Activated CD8-positive, alpha-beta T cell treated with anti-CD3 and anti-CD28 coated beads for 36 hours (primary cell): ENCODE measurements around the gene SCARB2. TPM values are rescaled to one million over a fixed set of nuclear protein-coding genes. Genes with fewer than 3 reads are reported as not detected.
A peak's percentile ranks its signal among the peaks of the same experiment; 100 is the strongest.

ENCODE experiments used
- ATAC-seq: fragments of 200-7000 bp; cut with Tn5 transposase; one replicate; pipeline ENCODE4 v1.10.0; 2021; ENCODE audit warnings: mild to moderate bottlenecking, moderate library complexity
- CTCF ChIA-PET: fragments of 350-600 bp; sonication (Branson Sonifier 250); formaldehyde crosslinking; loops from one replicate; lab custom pipeline; 2021; ENCODE audit warnings: antibody characterized with exemption; lab: Charles Lee
- POLR2A ChIA-PET: fragments of 350-600 bp; sonication (Branson Sonifier 250); formaldehyde crosslinking; loops from one replicate; lab custom pipeline; 2021; ENCODE audit warnings: antibody characterized with exemption; lab: Charles Lee
- DNase-seq: peaks from one replicate; pipeline ENCODE4 v3.0.0-alpha.2; 2020
- H3K27ac Mint-ChIP-seq: one replicate; pipeline ENCODE4 v1.8.0; 2021; ENCODE audit warnings: mild to moderate bottlenecking, mixed read lengths
- H3K27me3 Mint-ChIP-seq: one replicate; pipeline ENCODE4 v1.8.0; 2021; ENCODE audit warnings: mixed read lengths
- H3K36me3 Mint-ChIP-seq: one replicate; pipeline ENCODE4 v1.8.0; 2021; ENCODE audit warnings: low read depth, mixed read lengths
- H3K4me1 Mint-ChIP-seq: one replicate; pipeline ENCODE4 v1.8.0; 2021; ENCODE audit warnings: low read depth, mixed read lengths
- H3K4me3 Mint-ChIP-seq: one replicate; pipeline ENCODE4 v1.8.0; 2021; ENCODE audit warnings: mild to moderate bottlenecking, moderate library complexity, mixed read lengths
- H3K9me3 Mint-ChIP-seq: one replicate; pipeline ENCODE4 v1.8.0; 2021; ENCODE audit warnings: mixed read lengths
- CTCF ChIP-seq: fragments of 200-600 bp; IDR thresholded peaks from one replicate; pipeline ENCODE4 v1.8.0; 2022; ENCODE audit warnings: antibody characterized with exemption, mild to moderate bottlenecking
- intact Hi-C: fragments of 100-400 bp; cut with micrococcal nuclease; formaldehyde crosslinking; loops from one replicate; pipeline ENCODE4 v1.10.0; 2022
- total RNA-seq, 2 experiments: library from RNA; stranded (reverse); gene quantifications; one replicate each; pipeline ENCODE4 v1.2.3, GENCODE V29; 2021

The SCARB2 gene, protein sequence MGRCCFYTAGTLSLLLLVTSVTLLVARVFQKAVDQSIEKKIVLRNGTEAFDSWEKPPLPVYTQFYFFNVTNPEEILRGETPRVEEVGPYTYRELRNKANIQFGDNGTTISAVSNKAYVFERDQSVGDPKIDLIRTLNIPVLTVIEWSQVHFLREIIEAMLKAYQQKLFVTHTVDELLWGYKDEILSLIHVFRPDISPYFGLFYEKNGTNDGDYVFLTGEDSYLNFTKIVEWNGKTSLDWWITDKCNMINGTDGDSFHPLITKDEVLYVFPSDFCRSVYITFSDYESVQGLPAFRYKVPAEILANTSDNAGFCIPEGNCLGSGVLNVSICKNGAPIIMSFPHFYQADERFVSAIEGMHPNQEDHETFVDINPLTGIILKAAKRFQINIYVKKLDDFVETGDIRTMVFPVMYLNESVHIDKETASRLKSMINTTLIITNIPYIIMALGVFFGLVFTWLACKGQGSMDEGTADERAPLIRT
- total RNA-seq: 1 to 10 TPM; 2.6 to 3.1 TPM

DNA sequence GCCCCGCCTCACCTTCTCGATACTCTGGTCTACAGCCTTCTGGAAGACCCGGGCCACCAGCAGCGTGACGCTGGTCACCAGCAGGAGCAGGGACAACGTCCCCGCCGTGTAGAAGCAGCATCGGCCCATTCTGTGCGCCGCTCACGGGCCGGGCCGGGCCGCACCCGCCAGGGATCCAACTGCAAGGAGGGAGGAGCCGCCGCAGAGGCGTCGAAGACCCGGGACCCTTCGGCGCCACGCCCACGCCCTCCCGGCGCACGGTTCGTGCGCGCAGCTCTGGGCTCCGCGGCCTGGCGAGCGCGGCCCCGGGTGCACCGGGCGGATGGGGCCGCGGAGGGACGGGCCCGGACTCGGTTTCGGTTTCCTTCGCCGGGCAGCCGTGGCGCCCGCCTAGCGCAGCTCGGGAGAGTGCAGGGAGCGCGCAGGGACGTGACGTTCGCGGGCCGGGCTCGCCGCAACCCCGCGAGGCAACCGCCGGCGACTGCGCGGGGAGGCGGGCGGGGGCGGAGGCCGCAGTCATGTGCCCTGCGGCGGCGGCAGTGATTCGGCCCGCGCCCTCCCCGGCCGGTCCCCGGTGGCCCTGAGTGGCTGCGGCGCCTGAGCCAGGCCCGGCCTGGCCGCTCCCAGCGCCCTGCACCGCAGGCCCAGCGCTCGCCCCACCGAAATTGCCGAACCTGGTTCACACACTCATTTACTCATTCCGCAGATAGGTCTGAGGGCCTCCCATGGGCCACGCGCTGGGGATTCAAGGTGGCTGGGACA, at the start of gene SCARB2:
Gene SCARB2, minus strand, starts transcription at position 410 of the 762 bp plus-strand sequence. Its CDS starts 281 bp downstream, at position 129.
- peak within 1 kb of the TSS; percentile 90 for H3K27ac Mint-ChIP-seq
- peaks cover 31% of the 10 kb centered on the region for H3K4me1 Mint-ChIP-seq
- H3K27me3 Mint-ChIP-seq: no peaks in the 10 kb centered on the region
- TF ChIP-seq CTCF: no peak
- ATAC-seq: peak; percentile 77
- H3K9me3 Mint-ChIP-seq: no peaks in the 10 kb centered on the region
- peaks cover 2% of the 10 kb centered on the region for H3K36me3 Mint-ChIP-seq
- intact Hi-C loops: no loop called here
- DNase-seq: peak; percentile 82
- H3K4me3 Mint-ChIP-seq: peak within 1 kb of the TSS; percentile 83
- ChIA-PET POLR2A (interaction anchor here (1.0 to 1.1 kb wide), 2 partner anchors 16 to 39 kb away, joined by 3 read pairs; no protein-coding TSS in a partner anchor), CTCF (interaction anchor here (1.2 to 4.1 kb wide), 3 partner anchors 34 to 218 kb away, joined by 3 to 20 read pairs (median 3); no protein-coding TSS in a partner anchor)

DNA sequence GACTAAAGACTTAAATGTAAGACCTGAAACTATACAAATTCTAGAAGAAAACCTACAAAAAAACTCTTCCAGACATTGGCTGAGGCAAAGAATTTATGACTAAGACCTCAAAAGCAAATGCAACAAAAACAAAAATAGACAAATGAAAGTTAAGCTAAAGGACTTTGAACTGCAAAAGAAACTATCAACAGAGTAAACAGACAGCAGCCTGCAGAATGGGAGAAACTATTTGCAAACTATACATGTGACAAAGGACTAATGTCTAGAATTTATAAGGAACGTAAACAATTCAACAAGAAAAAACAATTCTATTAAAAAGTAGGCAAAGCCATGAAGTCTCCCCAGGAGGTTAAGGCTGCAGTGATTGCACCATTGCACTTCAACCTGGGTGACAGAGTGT, 46.9 kb upstream of the SCARB2 start:
- Mint-ChIP-seq H3K27me3 (peaks cover 6% of the 10 kb centered on the region), H3K9me3 (no peaks in the 10 kb centered on the region), H3K4me1 (no peaks in the 10 kb centered on the region), H3K27ac (no peak overlapping the region), H3K4me3 (no peak overlapping the region), H3K36me3 (no peaks in the 10 kb centered on the region)
- CTCF ChIA-PET: interaction anchor here (1.2 to 1.4 kb wide), 2 partner anchors 81 to 118 kb away, joined by 4 read pairs; no protein-coding TSS in a partner anchor
- POLR2A ChIA-PET: no interaction called here
- TF ChIP-seq CTCF: no peak
- ATAC-seq (no peak), DNase-seq (no peak)
- intact Hi-C loops: no loop called here

DNA sequence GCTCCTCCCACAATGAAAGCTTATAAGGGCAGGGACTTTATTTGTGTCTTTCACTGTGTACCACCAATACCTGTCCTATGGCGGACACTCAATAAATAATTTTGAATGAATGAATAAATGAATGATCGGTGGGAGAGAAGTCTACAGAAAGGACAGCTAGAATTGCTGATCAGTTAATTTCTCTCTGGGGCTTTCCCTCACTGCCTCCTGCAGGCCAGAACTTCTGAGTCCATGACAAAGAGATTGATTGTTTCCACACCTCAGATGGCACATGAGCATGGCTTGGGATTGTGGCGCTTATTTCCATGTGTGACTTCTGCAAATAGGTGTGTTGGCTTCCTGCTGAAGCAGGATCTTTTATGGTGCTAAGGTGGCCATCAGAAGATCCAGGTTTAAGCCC, 44.2 kb upstream of the SCARB2 start:
- POLR2A ChIA-PET: no interaction called here
- peaks cover 23% of the 10 kb centered on the region for H3K27me3 Mint-ChIP-seq

DNA sequence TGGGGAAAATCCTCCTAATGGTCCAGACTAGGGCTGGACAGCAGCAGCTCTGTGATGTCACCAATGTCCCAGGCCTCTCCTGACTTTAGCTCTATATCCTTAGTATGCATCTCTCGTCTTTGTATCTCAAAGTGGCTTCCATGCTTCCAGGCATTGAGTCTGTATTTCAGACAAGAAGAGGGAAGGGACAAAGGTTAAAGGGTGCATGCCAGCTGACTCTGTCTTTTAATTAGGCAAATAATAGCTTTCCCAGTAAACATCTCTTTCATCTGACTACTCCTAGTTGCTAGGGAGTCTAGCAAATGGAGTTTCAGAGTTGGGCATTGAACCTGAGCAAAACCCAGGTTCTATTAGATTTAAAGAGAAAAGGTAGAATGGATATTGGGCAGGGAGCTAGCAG, 43.3 kb upstream of the SCARB2 start:
- intact Hi-C loops: no loop called here
- no peak for TF ChIP-seq CTCF
- ChIA-PET CTCF (interaction anchor here (1.4 kb wide), 1 partner anchor 78 kb away, joined by 5 read pairs; no protein-coding TSS in a partner anchor), POLR2A (no interaction called here)
- ATAC-seq: no peak
- Mint-ChIP-seq H3K9me3 (no peaks in the 10 kb centered on the region), H3K27me3 (peaks cover 31% of the 10 kb centered on the region), H3K27ac (no peak overlapping the region), H3K36me3 (no peaks in the 10 kb centered on the region), H3K4me3 (no peak overlapping the region), H3K4me1 (no peaks in the 10 kb centered on the region)
- DNase-seq: no peak

More for the DNA sequence above, 44.2 kb upstream of the SCARB2 start:
- CTCF ChIA-PET: no interaction called here
- Mint-ChIP-seq H3K27ac (no peak overlapping the region), H3K4me1 (no peaks in the 10 kb centered on the region), H3K9me3 (no peaks in the 10 kb centered on the region), H3K4me3 (no peak overlapping the region), H3K36me3 (no peaks in the 10 kb centered on the region)
- TF ChIP-seq CTCF: no peak
- intact Hi-C loops: no loop called here
- ATAC-seq (no peak), DNase-seq (no peak)
